A549 (cell line): Measurements from ENCODE around the gene ISLR2.

Experiments
- CHD2 ChIP-seq: fragments of 150-350 bp; IDR thresholded peaks from 2 replicates; pipeline ENCODE4 v1.6.1; 2014; ENCODE audit warnings: low read length; ENCODE audit not compliant: partially characterized antibody
- ESRRA ChIP-seq: fragments of 150-350 bp; IDR thresholded peaks from 2 replicates; pipeline ENCODE4 v1.6.1; 2014; ENCODE audit warnings: mild to moderate bottlenecking, low read length, borderline replicate concordance
- JUNB ChIP-seq: fragments of >200 bp; sonication (Bioruptor Twin); formaldehyde crosslinking; IDR thresholded peaks from 2 replicates; pipeline ENCODE4 v1.6.1; 2016
- POLR2A ChIP-seq: IDR thresholded peaks from 2 replicates; pipeline ENCODE4 v1.6.1; 2012; ENCODE audit warnings: mild to moderate bottlenecking, low read length
- RFX5 ChIP-seq: fragments of 450-650 bp; IDR thresholded peaks from 2 replicates; pipeline ENCODE4 v1.7.1; 2014; ENCODE audit warnings: antibody characterized with exemption, mild to moderate bottlenecking, moderate library complexity
- TP53 ChIP-seq: fragments of 250-450 bp; sonication (Bioruptor Pico); IDR thresholded peaks from 2 replicates; pipeline ENCODE4 v1.5.0; 2021; ENCODE audit warnings: mild to moderate bottlenecking, moderate library complexity
- TF ChIP-seq, protein P1 (sequence below): fragments of >200 bp; sonication (Bioruptor Twin); formaldehyde crosslinking; IDR thresholded peaks from 3 replicates; pipeline ENCODE4 v1.5.1; 2016

- TF ChIP-seq POLR2A (no peak), JUNB (no peak), RFX5 (no peak), CHD2 (no peak), TP53 (CRISPR knock-in tag) (no peak), ESRRA (no peak)
- TF ChIP-seq, protein P1, sequence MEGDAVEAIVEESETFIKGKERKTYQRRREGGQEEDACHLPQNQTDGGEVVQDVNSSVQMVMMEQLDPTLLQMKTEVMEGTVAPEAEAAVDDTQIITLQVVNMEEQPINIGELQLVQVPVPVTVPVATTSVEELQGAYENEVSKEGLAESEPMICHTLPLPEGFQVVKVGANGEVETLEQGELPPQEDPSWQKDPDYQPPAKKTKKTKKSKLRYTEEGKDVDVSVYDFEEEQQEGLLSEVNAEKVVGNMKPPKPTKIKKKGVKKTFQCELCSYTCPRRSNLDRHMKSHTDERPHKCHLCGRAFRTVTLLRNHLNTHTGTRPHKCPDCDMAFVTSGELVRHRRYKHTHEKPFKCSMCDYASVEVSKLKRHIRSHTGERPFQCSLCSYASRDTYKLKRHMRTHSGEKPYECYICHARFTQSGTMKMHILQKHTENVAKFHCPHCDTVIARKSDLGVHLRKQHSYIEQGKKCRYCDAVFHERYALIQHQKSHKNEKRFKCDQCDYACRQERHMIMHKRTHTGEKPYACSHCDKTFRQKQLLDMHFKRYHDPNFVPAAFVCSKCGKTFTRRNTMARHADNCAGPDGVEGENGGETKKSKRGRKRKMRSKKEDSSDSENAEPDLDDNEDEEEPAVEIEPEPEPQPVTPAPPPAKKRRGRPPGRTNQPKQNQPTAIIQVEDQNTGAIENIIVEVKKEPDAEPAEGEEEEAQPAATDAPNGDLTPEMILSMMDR = no peak
Observed at GRCh38 chr15:74167891-74168331, 37.5 kb downstream of the ISLR2 start.
